Ishikawa (cell line): ENCODE data around the gene STIMATE.

Experiments used
- EP300 ChIP-seq: IDR thresholded peaks from 2 replicates; pipeline ENCODE4 v1.6.1; 2012; ENCODE audit warnings: borderline replicate concordance
- NFIC ChIP-seq: IDR thresholded peaks from 2 replicates; pipeline ENCODE4 v1.6.1; 2012
- TAF1 ChIP-seq: IDR thresholded peaks from 2 replicates; pipeline ENCODE4 v1.6.1; 2012; ENCODE audit warnings: low read depth, mild to moderate bottlenecking
- YY1 ChIP-seq: IDR thresholded peaks from 2 replicates; pipeline ENCODE4 v1.6.1; 2012; ENCODE audit warnings: low read depth

DNA sequence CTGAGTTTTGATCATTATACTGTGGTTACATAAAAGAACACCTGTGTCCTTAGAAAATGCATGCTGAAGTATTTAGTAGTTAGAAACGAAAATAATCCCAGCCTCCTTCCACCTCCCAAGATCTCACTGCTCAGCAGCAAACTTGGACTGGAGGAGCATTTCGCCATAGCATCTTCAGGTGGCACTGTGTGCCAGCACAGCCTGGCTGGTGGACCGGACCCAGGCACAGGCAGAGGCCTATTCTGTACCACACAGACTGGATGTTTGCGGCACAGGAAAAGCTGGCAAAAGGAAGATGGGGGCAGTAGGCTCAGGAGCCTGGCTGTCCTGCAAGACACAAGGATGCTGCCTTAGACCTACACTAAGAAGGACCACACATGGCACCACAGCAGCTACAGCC, 10.2 kb downstream of the STIMATE start:
- TF ChIP-seq EP300 (no peak), TAF1 (no peak), YY1 (no peak), NFIC (no peak)
